Fibroblast of skin of left quadriceps (primary cell): ENCODE results near the gene ABL1.
"Not testable (repeated sequence)": the region's sequence is repeated elsewhere in the genome, so short reads cannot be mapped to it uniquely, and the experiment has no call there.

Experiments
- DNase-seq, 2 experiments: peaks; one replicate each; pipeline ENCODE4 v3.0.0-alpha.2; 2013; ENCODE audit warnings: low read depth in 2 of 2

ABL1 gene

GRCh38 chr9:130834371-130835336 is at the start of gene ABL1:
Gene ABL1 (plus strand): TSS chr9:130835254. CDS start chr9:130835447, 193 bp downstream.
- peak in 1 of 2 experiments; percentile 26 for DNase-seq

DNA sequence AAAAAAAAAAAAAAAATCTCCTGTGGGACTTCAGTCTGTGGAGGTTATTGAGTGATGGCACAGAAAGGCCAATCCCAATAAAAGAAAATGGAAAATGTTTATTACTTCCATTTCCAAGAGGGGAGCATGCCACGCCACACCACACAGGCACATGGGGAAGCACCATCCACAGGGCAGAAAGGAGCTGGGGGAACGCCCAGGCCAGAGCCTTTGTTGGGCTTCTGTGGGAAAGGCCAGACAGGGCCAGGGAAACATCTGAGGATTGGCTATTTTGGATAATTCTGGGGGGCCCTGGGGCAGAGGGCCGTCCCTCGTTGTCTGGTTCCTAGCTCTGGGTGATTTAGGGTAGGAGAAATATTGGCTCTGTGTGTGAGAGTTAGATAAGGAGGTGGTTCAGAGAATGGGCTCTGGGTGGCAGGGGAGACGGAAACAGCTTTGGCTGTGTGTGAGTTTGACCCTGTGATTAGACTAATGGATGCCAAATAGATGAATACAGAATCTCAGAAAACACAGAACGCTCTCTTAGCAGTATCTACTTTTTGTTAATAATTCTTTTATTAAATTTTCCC is 49.0 kb upstream of the ABL1 start:
- no peak for DNase-seq

- no peak for DNase-seq
Measured at GRCh38 chr9:130786526-130786925, 48.5 kb upstream of the ABL1 start.

DNA sequence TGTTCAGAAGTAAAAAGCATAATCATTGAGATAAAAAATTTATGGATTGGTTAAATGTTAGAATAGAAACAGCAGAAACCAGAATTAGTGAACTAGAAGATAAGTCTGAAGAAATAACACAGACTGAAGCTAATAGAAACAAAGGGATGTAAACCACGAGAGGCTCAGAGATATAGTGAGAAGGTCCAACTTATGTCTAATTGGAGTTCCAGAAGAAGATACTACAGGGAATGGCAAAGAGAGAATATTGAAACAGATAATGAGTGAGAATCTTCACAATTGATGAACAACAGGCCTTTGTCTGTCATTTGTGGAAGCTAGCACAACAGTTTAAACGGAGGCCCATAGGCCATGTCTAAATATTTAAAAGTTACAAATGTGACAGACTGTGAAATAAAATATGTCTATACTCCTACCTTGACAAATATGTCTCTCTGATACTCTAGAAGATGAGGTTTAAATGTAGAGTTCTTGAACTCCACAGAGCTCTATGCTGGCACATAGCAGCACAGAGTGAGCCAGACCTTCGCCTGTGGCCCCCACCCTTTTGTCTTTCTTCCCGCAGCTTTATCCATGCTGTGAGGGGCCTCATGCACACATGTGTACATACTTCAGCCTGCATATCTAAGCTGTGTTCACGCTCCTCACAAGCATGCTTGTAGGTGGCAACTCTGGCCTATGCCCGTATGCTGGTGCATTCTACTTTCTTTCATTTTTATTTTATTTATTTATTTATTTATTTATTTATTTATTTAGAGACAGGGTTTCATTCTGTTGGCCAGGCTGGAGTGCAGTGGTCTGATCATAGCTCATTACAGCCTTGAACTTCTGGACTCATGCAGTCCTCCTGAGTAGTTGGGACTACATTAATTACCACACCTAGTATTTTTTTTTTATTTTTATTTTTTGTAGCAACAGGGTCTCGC is 45.0 kb upstream of the ABL1 start:
- no peak for DNase-seq

GRCh38 chr9:130791303-130791894 is 43.7 kb upstream of the ABL1 start:
- no peak for DNase-seq

DNA sequence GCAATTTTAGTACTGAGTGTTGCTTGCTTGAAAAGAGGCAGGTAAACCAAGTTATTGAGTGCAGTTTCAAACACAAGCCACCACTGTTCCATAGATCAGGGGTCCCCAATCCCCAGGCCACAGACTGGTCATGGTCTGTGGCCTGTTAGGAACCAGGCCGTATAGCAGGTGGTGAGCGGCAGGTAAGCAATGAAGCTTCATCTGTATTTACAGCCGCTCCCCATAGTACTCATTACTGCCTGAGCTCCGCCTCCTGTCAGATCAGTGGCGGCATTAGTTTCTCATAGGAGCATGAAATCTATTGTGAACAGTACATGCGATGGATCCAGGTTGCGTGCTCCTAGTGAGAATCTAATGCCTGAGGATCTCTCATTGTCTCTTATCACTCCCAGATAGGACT is 41.5 kb upstream of the ABL1 start:
- DNase-seq = no peak

GRCh38 chr9:130794021-130794420 is 41.0 kb upstream of the ABL1 start:
- DNase-seq = not testable (repeated sequence)

DNA sequence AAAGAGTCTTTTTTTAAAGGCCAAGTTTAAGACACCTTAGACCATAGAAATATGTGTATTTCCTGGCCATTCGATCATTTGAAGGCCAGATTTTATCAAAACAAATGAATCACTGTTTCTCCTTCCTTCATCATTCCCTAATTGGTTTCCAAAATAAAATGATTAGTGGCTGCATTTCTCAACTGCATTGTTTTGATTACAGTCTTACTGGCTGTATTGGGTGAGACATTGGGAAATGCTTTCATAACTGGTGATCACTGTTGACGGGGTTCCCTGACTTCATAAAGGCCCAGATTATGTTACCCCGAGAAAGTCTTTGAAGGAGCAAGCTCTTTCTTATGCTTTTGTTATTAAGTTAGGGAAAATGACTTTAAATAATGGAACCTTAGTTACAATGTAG is 40.6 kb upstream of the ABL1 start:
- DNase-seq = peak in 1 of 2 experiments; percentile 36

DNA sequence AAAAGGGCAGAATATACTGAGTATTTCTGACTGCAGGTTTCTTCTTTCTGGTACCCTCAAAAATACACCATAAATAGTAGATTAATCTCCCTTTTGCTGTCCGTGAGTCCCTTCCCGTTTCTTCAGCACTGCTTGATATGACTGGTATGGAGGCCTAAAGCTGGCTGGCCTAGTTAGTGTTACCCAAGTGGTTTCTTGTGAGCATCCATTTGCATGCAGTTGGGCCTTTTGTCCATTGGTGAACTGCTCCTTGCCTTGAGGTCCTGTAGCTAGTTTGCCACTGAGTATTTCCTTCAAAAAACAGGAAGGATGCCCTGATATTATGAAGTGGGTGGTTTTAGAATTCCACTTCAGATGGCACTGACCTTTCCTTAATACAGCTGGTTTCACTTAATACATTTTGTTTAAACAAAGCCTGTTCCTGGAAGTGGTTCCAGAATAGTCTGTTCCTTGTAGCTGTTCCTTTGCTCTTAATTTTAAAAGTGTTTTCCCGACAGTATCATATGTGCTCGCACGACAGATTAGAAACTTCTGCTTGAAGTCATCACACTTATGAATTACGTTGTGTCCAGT is 40.0 kb upstream of the ABL1 start:
- DNase-seq = no peak

DNA sequence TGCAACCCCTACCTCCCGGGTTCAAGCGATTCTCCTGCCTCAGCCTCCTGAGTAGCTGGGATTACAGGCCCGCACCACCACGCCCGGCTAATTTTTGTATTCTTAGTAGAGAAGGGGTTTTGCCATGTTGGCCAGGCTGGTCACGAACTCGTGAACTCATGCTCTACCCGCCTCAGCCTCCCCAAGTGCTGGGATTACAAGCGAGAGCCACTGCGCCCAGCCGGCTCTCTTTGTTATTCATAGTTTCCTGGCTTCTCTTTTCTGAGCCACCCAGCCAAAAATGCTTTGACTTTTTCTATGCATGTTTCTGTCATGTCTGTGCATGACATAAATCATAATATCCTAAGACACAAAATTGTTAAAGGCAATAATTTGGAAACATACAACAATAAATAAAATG is 31.9 kb upstream of the ABL1 start:
- not testable (repeated sequence) for DNase-seq

DNA sequence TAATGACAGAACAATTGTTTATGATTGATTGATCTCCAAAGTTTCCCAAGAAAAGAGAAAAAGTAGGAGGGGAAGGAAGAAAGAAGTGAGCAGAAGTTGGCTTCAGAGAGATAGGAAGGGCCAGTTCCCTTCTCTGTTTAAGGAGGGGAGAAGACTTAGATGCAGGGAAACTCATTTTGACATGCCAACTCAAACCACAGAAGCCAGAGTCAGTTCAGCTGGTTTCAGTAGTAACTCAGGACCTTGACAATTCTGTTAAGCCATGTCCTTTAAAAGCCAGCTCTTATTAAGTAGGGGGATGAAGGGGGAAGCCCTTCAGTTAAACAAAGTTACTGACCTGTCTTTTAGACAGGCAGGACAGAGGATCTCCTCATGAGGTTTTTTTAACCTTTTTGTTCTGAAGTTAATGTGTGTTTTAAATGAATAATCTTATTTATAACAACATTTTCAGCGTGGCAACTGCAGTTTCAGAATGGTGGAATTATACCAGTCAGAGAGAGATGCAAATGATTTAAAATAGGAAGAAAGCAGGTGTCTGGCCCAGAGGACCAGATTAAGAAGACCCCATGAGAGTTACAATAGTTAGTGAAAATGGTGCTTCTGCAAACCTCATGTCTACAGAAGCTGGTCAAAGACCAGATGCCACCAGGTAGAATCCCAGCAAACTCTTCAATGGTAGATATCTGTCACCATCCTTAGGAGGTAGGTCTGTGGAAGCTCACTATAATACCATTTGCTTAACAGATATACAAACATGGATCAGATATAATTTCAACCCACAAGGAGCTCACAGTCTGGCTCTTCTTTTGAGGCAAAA is 29.3 kb upstream of the ABL1 start:
- DNase-seq = no peak

GRCh38 chr9:130806327-130806716 is 28.7 kb upstream of the ABL1 start:
- DNase-seq = no peak

DNA sequence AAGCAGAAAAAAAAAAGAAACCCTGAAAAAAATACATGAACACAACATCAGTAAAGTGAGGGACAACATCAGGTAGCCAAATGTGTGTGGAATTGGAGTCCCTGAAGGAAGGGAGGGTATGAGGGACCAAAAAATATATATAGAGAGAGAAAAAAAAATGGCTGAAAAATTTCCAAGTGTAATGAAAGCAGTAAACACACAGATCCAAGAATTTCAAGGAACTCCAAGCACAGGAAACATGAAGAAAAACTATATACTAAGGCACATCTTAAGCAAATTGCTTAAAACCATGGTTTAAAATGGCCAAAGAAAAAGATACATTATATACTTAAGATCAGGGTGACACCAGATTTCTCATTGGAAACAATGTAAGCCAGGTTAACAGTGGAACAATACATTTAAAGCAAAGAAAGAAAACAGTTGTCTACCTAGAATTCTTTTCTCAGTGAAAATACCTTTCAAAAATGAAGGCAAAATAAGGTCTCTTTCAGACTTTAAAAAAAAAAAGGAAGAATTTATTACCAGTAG is 24.4 kb upstream of the ABL1 start:
- DNase-seq = no peak

DNA sequence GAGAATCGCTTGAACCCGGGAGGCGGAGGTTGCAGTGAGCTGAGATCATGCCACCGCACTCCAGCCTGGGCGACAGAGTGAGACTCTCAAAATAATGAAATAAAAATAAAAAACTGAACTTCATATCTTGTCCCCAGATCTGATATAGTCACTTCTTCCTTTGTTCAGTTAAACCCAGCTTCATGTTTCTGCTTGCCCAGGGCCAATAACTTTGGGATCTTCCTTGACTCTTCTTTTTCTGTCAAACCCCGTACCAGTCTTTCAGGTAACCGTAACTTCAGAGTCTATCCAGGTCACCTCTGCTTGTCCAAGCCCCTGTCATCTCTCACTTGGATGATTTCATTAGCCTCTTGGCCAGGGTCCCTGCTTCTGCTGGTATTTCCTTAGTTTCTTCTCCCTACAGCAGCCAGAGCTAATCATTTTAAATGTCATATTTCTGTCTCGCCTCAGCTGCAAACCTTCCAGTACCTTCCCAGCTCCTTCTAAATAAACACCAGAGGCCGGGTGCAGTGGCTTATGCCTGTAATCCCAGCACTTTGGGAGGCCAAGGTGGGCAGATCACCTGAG is 19.7 kb upstream of the ABL1 start:
- no peak for DNase-seq

DNA sequence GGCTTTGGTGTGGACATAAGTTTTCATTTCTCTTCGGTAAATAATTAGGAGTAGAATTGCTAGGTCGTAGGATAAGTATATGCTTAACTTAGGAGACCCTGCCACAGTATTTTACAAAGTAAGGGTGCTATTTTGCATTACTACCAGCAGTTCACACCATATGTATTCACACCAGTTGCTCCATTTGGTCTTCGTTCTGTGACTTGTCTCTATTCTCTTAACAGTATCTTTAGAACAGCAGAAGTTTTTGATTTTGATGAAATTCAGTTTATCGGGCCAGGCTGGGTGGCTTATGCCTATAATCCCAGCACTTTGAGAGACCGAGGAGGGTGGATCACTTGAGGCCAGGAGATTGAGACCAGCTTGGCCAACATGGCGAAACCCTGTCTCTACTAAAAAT is 17.1 kb upstream of the ABL1 start:
- DNase-seq = no peak

DNA sequence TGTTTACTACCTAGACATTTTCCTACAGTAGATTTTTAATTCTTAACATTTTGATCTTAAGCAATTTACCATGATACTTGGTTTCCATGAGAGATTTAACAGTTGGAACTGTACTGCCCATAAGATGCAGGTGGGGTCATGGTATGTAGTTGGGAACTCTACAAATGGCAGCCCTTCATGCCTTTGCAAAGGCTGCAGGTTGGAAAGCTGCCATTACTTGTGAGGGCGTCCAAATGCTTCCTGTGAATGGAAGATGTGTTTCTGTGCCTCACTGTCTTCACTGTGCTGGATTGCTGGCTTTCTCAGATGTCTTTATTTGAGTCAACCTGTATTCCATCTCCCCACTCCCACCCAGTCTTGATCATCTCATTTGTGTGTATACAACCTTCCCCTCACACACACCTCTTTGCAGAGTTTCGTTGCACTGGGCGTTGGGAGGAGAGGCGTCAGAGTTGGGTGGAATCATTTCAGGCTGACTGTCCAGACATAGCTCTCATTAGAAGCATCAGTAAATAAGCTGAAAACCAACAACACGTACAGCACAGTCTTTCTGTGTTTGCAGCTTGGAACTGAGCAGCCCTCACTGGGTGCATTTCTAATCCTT is 14.8 kb upstream of the ABL1 start:
- no peak for DNase-seq

GRCh38 chr9:130823435-130823834 is 11.6 kb upstream of the ABL1 start:
- no peak for DNase-seq

GRCh38 chr9:130824079-130824478 is 11.0 kb upstream of the ABL1 start:
- DNase-seq = no peak

- peak; percentile 72 to 74 for DNase-seq
Measured at GRCh38 chr9:130824643-130825350, 10.3 kb upstream of the ABL1 start.
